ENCODE data around the gene HMX3.

Gene HMX3

GRCh38 chr10:123134915-123135414 lies 805 bp upstream of the HMX3 start:
- no peak for DNase-seq

- no peak for DNase-seq
These were observed 543 bp downstream of the HMX3 start for GRCh38 chr10:123136221-123136805.

- peak; percentile 69 for DNase-seq
These were observed 1.3 kb downstream of the HMX3 start for GRCh38 chr10:123136806-123137642.

GRCh38 chr10:123139165-123139520 lies 3.4 kb downstream of the HMX3 start:
- DNase-seq, result no peak

GRCh38 chr10:123139521-123140163 lies 3.9 kb downstream of the HMX3 start:
- DNase-seq, result no peak

GRCh38 chr10:123140164-123140982 lies 4.6 kb downstream of the HMX3 start:
- DNase-seq, result no peak

- no peak for DNase-seq
These were observed 5.2 kb downstream of the HMX3 start for GRCh38 chr10:123140983-123141390.

- no peak for DNase-seq
These were observed 6.3 kb downstream of the HMX3 start for GRCh38 chr10:123141791-123142700.

GRCh38 chr10:123142701-123143161 lies 7.0 kb downstream of the HMX3 start:
- DNase-seq, result no peak

- no peak for DNase-seq
These were observed 7.5 kb downstream of the HMX3 start for GRCh38 chr10:123143162-123143824.

GRCh38 chr10:123143825-123144168 lies 8.0 kb downstream of the HMX3 start:
- no peak for DNase-seq

GRCh38 chr10:123144697-123145541 lies 9.1 kb downstream of the HMX3 start:
- DNase-seq, result no peak

GRCh38 chr10:123145542-123146012 lies 9.8 kb downstream of the HMX3 start:
- DNase-seq, result no peak

- no peak for DNase-seq
These were observed 10.5 kb downstream of the HMX3 start for GRCh38 chr10:123146013-123146893.

- DNase-seq, result no peak
These were observed 11.3 kb downstream of the HMX3 start for GRCh38 chr10:123146894-123147634.

- DNase-seq, result peak; percentile 77
These were observed 12.1 kb downstream of the HMX3 start, which contains the start of gene HMX2 for GRCh38 chr10:123147635-123148413. HMX2 (plus strand) TSS chr10:123148136; CDS start chr10:123148379, 243 bp downstream.

- no peak for DNase-seq
These were observed 12.8 kb downstream of the HMX3 start for GRCh38 chr10:123148414-123149161.

All from activated effector memory CD4-positive, alpha-beta T cell treated with anti-CD3 and anti-CD28 coated beads, Interleukin-2, amount 50 U/mL, for 16 hours (primary cell).